Liver (tissue), 3 donors: ENCODE measurements around the gene OR2T27.

Experiments used
- FOXA1 ChIP-seq: IDR thresholded peaks from 2 replicates; pipeline ENCODE4 v1.6.1; 2016; ENCODE audit warnings: antibody characterized with exemption
- JUND ChIP-seq, 2 donors: IDR thresholded peaks; 2 replicates each; pipeline ENCODE4 v1.6.1; 2016; ENCODE audit warnings: antibody characterized with exemption in 2 of 2
- NR2F2 ChIP-seq: IDR thresholded peaks from 2 replicates; pipeline ENCODE4 v1.6.1; 2016; ENCODE audit warnings: antibody characterized with exemption
- RAD21 ChIP-seq, 2 donors: IDR thresholded peaks; 2 replicates each; pipeline ENCODE4 v1.6.1; 2016; ENCODE audit warnings: antibody characterized with exemption in 2 of 2, mild to moderate bottlenecking in 2 of 2
- SP1 ChIP-seq: IDR thresholded peaks from 2 replicates; pipeline ENCODE4 v1.6.1; 2018; ENCODE audit warnings: antibody characterized with exemption, mild to moderate bottlenecking
- TAF1 ChIP-seq: conservative IDR thresholded peaks from 2 replicates; pipeline ENCODE4 v1.6.1; 2016; ENCODE audit warnings: antibody characterized with exemption, mild to moderate bottlenecking
- YY1 ChIP-seq: IDR thresholded peaks from 2 replicates; pipeline ENCODE4 v1.6.1; 2016; ENCODE audit warnings: antibody characterized with exemption, mild to moderate bottlenecking
- TF ChIP-seq, protein P1 (sequence below): fragments of 150-350 bp; IDR thresholded peaks from 2 replicates; pipeline ENCODE4 v1.5.1; 2017; ENCODE audit warnings: improper control_type of control experiment, low read depth, low read length; ENCODE audit not compliant: missing input control
- TF ChIP-seq, protein P2 (sequence below): IDR thresholded peaks from 2 replicates; pipeline ENCODE4 v1.6.1; 2016; ENCODE audit warnings: antibody characterized with exemption
- TF ChIP-seq, protein P3 (sequence below): IDR thresholded peaks from 2 replicates; pipeline ENCODE4 v1.6.1; 2016; ENCODE audit warnings: antibody characterized with exemption
- TF ChIP-seq, protein P4 (sequence below): IDR thresholded peaks from 2 replicates; pipeline ENCODE4 v1.6.1; 2016; ENCODE audit warnings: antibody characterized with exemption
- donor health status: healthy.
- donor health status: healthy.

DNA sequence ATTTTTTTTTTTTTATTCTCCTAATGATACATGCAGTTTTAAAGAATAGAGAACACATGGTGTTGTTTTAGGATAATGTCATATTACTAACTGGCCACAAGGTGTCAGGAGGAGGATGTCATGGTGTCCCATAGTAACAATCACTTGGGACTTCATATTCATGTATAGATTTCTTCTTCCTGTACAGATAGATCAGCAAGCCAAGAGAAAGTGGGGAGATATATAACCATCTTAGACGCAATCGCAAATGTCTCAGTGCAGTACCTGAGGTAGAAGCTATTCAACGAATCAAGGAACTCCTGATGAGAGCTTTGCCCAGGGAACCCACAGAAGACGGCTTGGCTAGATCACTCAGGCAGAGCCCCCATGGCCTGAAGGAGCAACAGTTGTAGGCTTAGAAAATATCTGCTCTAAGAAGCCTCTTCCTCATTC, 32.7 kb downstream of the OR2T27 start:
- TF ChIP-seq, protein P1, sequence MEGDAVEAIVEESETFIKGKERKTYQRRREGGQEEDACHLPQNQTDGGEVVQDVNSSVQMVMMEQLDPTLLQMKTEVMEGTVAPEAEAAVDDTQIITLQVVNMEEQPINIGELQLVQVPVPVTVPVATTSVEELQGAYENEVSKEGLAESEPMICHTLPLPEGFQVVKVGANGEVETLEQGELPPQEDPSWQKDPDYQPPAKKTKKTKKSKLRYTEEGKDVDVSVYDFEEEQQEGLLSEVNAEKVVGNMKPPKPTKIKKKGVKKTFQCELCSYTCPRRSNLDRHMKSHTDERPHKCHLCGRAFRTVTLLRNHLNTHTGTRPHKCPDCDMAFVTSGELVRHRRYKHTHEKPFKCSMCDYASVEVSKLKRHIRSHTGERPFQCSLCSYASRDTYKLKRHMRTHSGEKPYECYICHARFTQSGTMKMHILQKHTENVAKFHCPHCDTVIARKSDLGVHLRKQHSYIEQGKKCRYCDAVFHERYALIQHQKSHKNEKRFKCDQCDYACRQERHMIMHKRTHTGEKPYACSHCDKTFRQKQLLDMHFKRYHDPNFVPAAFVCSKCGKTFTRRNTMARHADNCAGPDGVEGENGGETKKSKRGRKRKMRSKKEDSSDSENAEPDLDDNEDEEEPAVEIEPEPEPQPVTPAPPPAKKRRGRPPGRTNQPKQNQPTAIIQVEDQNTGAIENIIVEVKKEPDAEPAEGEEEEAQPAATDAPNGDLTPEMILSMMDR, result peak; percentile 52
- TF ChIP-seq SP1 (no peak), JUND (IDR thresholded peaks at IDR 0.05) (no peak), TAF1 (no peak), FOXA1 (no peak), YY1 (no peak), NR2F2 (no peak), RAD21 (IDR thresholded peaks at IDR 0.05) (peak; percentile 64 to 77)
- TF ChIP-seq, protein P2, sequence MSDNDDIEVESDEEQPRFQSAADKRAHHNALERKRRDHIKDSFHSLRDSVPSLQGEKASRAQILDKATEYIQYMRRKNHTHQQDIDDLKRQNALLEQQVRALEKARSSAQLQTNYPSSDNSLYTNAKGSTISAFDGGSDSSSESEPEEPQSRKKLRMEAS, result no peak
- TF ChIP-seq, protein P3, sequence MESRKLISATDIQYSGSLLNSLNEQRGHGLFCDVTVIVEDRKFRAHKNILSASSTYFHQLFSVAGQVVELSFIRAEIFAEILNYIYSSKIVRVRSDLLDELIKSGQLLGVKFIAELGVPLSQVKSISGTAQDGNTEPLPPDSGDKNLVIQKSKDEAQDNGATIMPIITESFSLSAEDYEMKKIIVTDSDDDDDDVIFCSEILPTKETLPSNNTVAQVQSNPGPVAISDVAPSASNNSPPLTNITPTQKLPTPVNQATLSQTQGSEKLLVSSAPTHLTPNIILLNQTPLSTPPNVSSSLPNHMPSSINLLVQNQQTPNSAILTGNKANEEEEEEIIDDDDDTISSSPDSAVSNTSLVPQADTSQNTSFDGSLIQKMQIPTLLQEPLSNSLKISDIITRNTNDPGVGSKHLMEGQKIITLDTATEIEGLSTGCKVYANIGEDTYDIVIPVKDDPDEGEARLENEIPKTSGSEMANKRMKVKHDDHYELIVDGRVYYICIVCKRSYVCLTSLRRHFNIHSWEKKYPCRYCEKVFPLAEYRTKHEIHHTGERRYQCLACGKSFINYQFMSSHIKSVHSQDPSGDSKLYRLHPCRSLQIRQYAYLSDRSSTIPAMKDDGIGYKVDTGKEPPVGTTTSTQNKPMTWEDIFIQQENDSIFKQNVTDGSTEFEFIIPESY, result no peak
- TF ChIP-seq, protein P4, sequence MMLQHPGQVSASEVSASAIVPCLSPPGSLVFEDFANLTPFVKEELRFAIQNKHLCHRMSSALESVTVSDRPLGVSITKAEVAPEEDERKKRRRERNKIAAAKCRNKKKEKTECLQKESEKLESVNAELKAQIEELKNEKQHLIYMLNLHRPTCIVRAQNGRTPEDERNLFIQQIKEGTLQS, result no peak
